ENCODE measurements around the gene CAMTA1. TPM values are rescaled to one million over a fixed set of nuclear protein-coding genes. Genes with fewer than 3 reads are reported as not detected.

CAMTA1 gene
- total and polyA plus RNA-seq, 4 donors = 78.7 to 438 (median 173) TPM

DNA sequence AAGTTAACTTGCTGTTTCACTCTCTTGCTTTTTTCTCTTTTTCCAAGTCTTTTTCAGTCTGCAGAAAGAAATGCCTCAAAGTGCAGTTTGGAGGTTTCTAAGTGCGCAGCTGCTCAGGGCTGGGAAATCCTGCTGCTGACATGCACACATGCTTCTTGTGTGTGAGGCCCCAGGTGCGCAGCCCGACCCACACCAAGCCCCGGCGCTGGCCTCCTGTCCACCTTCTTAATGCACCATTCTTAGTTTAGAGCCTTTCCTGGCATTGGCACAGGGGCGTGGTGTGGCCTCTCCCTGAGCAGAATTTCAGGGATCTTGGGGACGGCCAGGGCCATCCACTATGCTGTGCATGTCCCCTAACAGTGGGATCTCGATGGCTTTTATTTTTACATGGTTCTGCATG is 315.2 kb downstream of the CAMTA1 start:
- H3K36me3 ChIP-seq (ENCODE audit: control insufficient read depth in 1 of 2, insufficient read depth in 2 of 2, low read length in 1 of 2) = no peaks in the 10 kb centered on the region
- DNase-seq (no peak), ATAC-seq (ENCODE audit: low FRiP score) (no peak)
- no peaks in the 10 kb centered on the region for H3K9me3 ChIP-seq (ENCODE audit: control insufficient read depth, low read length)
- WGBS, 2 donors = 75 to 76% methylated on average over 8 of the region's 8 CpGs
- intact Hi-C loops (cut with DNase I) = no loop called here
- no peak overlapping the region for H3K4me3 ChIP-seq (ENCODE audit: low read length in 2 of 2)
- H3K27me3 ChIP-seq (ENCODE audit: control insufficient read depth in 1 of 2, insufficient read depth in 2 of 2, low read length in 1 of 2) = no peaks in the 10 kb centered on the region
- H3K27ac ChIP-seq (ENCODE audit: low read depth in 1 of 2, low read length in 2 of 2) = no peak overlapping the region
- no peaks in the 10 kb centered on the region for H3K4me1 ChIP-seq (ENCODE audit: control insufficient read depth in 1 of 2, insufficient read depth in 2 of 2, low read length in 2 of 2)

DNA sequence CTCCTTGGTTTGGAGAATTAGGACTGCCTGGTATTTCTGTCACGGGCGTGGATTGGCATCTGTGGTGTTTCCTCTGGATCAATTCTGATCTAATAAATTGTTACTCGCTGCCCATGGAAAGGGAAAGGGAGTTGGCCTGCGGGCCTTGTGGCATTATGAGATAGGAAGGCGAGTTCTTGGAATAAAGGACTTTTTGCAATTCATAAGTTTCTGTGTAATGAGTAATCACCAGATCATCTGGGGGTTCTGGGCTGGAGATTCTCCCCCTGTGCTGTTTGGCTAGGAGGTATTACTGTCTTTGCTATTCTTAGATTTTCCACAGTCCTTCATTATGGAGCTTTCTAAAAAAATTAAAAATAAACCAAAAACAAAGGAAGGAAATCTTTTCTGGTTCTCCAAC is 315.9 kb downstream of the CAMTA1 start:
- 63 to 74% methylated on average over 5 of the region's 5 CpGs for WGBS, 2 donors
- intact Hi-C loops (cut with DNase I) = no loop called here
- no peaks in the 10 kb centered on the region for H3K27me3 ChIP-seq (ENCODE audit: control insufficient read depth in 1 of 2, insufficient read depth in 2 of 2, low read length in 1 of 2)

DNA sequence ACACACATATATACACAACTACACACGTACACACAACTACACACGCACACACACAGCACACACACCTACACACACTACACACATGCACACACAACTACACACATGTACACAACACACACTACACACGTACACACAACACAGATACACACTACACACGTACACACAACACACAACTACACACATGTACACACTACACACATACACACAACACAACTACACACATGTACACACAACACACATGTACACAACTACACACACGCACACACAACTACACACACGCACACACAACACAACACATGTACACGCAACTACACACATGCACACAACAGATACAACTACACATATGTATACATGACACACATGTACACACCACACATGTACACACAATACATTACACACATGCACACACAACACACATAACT is 318.1 kb downstream of the CAMTA1 start:
- Histone ChIP-seq H3K27ac (ENCODE audit: low read depth in 1 of 2, low read length in 2 of 2) (no peak overlapping the region), H3K27me3 (ENCODE audit: control insufficient read depth in 1 of 2, insufficient read depth in 2 of 2, low read length in 1 of 2) (no peaks in the 10 kb centered on the region), H3K4me3 (ENCODE audit: low read length in 2 of 2) (no peak overlapping the region), H3K9me3 (ENCODE audit: control insufficient read depth, low read length) (no peaks in the 10 kb centered on the region), H3K4me1 (ENCODE audit: control insufficient read depth in 1 of 2, insufficient read depth in 2 of 2, low read length in 2 of 2) (no peaks in the 10 kb centered on the region), H3K36me3 (ENCODE audit: control insufficient read depth in 1 of 2, insufficient read depth in 2 of 2, low read length in 1 of 2) (no peaks in the 10 kb centered on the region)
- DNase-seq (no peak), ATAC-seq (ENCODE audit: low FRiP score) (no peak)
- 89 to 92% methylated on average over 7 of the region's 7 CpGs for WGBS, 2 donors
- intact Hi-C loops (cut with DNase I) = no loop called here

More for the DNA sequence above, 315.9 kb downstream of the CAMTA1 start:
- no peaks in the 10 kb centered on the region for H3K36me3 ChIP-seq (ENCODE audit: control insufficient read depth in 1 of 2, insufficient read depth in 2 of 2, low read length in 1 of 2)
- ATAC-seq (ENCODE audit: low FRiP score) (no peak), DNase-seq (no peak)
- no peaks in the 10 kb centered on the region for H3K9me3 ChIP-seq (ENCODE audit: control insufficient read depth, low read length)
- no peak overlapping the region for H3K27ac ChIP-seq (ENCODE audit: low read depth in 1 of 2, low read length in 2 of 2)
- no peaks in the 10 kb centered on the region for H3K4me1 ChIP-seq (ENCODE audit: control insufficient read depth in 1 of 2, insufficient read depth in 2 of 2, low read length in 2 of 2)
- no peak overlapping the region for H3K4me3 ChIP-seq (ENCODE audit: low read length in 2 of 2)

DNA sequence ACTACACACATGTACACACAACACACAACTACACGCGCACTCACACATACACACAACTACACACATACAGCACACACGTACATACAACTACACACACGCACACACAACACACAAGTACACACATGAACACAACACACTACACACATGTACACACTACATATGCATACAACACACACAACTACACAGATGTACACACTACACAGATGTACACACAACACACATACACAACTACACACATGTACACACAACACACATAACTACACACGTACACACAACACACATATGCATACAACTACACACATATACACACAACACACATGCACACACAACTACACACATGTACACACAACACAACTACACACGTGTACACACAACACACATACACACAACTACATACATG is 318.6 kb downstream of the CAMTA1 start:
- intact Hi-C loops (cut with DNase I) = no loop called here
- Histone ChIP-seq H3K36me3 (ENCODE audit: control insufficient read depth in 1 of 2, insufficient read depth in 2 of 2, low read length in 1 of 2) (no peaks in the 10 kb centered on the region), H3K27me3 (ENCODE audit: control insufficient read depth in 1 of 2, insufficient read depth in 2 of 2, low read length in 1 of 2) (no peaks in the 10 kb centered on the region), H3K27ac (ENCODE audit: low read depth in 1 of 2, low read length in 2 of 2) (no peak overlapping the region), H3K9me3 (ENCODE audit: control insufficient read depth, low read length) (peaks cover 1% of the 10 kb centered on the region), H3K4me1 (ENCODE audit: control insufficient read depth in 1 of 2, insufficient read depth in 2 of 2, low read length in 2 of 2) (no peaks in the 10 kb centered on the region), H3K4me3 (ENCODE audit: low read length in 2 of 2) (no peak overlapping the region)
- DNase-seq (no peak), ATAC-seq (ENCODE audit: low FRiP score) (no peak)
- 81 to 89% methylated on average over 6 of the region's 6 CpGs for WGBS, 2 donors

DNA sequence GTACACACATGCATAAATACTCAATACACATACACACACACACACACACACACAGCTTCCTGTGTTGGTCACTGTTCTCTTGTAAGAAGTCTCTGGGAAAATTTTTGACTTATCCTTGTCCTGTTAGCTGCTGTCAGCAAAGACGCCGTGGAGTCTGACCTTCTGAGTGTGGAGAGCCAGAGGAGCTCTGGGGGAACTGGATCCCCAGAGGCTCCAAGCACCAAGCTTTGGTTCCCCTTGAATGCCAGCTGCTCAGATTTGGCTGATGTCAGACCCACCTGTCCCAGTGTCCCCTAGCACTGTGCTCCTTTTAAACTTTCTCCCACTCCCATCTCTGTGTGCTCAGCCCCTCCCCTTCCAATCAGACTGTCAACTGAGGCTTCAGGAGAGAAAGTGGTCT is 319.1 kb downstream of the CAMTA1 start:
- no peaks in the 10 kb centered on the region for H3K4me1 ChIP-seq (ENCODE audit: control insufficient read depth in 1 of 2, insufficient read depth in 2 of 2, low read length in 2 of 2)
- intact Hi-C loops (cut with DNase I) = no loop called here
- no peak overlapping the region for H3K27ac ChIP-seq (ENCODE audit: low read depth in 1 of 2, low read length in 2 of 2)
- DNase-seq (no peak), ATAC-seq (ENCODE audit: low FRiP score) (no peak)
- no peak overlapping the region for H3K4me3 ChIP-seq (ENCODE audit: low read length in 2 of 2)
- peaks cover 2% of the 10 kb centered on the region for H3K9me3 ChIP-seq (ENCODE audit: control insufficient read depth, low read length)
- H3K27me3 ChIP-seq (ENCODE audit: control insufficient read depth in 1 of 2, insufficient read depth in 2 of 2, low read length in 1 of 2) = no peaks in the 10 kb centered on the region
- WGBS, 2 donors = 12 to 16% methylated on average over 2 of the region's 2 CpGs
- no peaks in the 10 kb centered on the region for H3K36me3 ChIP-seq (ENCODE audit: control insufficient read depth in 1 of 2, insufficient read depth in 2 of 2, low read length in 1 of 2)

DNA sequence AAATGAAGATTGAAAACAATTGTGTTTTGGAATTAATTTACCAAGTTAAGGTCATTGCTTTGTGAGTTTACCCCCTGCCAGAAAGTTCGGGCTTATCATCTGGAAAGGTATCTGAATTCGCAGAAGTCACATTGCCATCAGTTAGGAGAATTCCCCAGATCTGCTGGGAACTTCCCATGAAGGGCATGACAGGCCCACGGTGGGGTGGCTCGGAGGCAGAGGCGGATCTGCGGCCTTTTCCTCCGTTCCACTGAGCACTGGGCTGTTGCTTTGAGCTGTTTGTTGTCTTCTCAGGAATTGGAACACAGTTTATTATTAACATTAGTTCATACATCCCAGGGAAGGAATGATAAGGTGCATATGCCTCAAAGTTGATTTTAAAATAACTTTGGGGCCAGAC is 320.0 kb downstream of the CAMTA1 start:
- no peaks in the 10 kb centered on the region for H3K4me1 ChIP-seq (ENCODE audit: control insufficient read depth in 1 of 2, insufficient read depth in 2 of 2, low read length in 2 of 2)
- H3K9me3 ChIP-seq (ENCODE audit: control insufficient read depth, low read length) = peaks cover 2% of the 10 kb centered on the region
- H3K4me3 ChIP-seq (ENCODE audit: low read length in 2 of 2) = no peak overlapping the region
- intact Hi-C loops (cut with DNase I) = no loop called here
- no peak for DNase-seq
- no peaks in the 10 kb centered on the region for H3K27me3 ChIP-seq (ENCODE audit: control insufficient read depth in 1 of 2, insufficient read depth in 2 of 2, low read length in 1 of 2)
- no peaks in the 10 kb centered on the region for H3K36me3 ChIP-seq (ENCODE audit: control insufficient read depth in 1 of 2, insufficient read depth in 2 of 2, low read length in 1 of 2)
- 65 to 74% methylated on average over 7 of the region's 7 CpGs for WGBS, 2 donors
- no peak for ATAC-seq (ENCODE audit: low FRiP score)
- no peak overlapping the region for H3K27ac ChIP-seq (ENCODE audit: low read depth in 1 of 2, low read length in 2 of 2)

DNA sequence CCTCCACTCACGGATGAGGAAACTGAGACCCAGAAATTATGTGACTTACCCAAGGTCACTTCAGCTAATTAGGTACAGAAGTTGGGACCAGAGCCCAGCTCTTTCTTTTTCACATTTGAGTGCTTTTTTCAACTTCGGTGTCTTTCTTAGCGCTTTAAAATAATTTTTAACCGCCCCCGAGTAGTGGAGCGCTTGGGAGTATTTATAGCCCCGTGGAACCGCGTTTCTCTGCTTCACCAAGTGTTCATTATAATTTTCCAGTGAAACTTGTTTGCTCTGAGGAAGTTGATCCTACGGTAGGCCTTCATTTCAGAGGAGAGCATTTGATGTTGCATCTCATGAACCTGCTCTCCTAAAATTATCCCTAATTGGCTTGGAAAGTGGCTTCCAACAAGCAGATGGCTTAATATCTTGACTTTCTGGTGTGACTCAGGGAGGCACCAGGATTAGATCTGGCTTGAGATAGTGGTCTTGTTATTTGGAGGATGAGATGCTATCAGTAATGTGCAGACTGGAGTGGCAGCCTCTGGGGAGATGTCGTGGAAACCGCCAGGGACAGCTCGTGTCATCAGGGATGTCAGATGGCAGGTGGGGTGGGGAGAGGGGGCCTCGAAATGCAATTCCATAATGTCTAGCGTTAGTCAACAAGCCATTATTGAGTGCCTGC is 321.3 kb downstream of the CAMTA1 start:
- no peak for ATAC-seq (ENCODE audit: low FRiP score)
- intact Hi-C loops (cut with DNase I) = no loop called here

DNA sequence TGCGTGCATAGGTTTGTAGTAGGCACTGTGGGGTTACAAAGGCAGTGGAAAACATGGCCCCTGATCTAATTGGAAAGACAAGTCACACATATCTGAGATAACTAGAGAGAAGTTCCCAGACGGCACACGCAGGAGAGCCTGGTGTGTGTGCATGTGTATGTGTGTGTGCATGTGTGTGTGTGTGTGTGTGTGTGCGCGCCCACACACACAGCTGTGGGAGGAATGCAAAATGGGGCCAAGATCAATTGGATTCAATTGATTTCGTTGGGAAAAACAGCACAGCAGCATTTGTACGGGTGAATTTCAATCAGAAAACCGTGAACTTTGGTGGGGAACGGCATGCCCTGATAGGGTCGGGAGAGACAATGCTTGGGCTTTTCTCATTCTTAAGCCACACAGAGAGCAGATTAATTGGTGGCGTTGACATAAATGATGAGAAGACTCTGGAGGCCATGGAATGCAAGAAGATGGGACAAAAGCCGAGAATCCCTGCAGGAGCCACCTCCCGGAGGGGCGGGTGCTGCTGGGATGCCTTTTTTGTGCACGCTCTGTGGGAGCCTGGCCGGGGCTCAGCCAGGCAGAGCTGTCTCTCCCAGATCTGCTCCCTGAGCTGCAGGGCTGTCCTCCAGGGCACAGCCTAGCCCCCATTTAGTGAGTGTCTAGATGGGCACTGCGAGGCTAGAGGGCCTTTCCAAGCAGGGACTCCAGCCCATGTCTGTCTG is 322.0 kb downstream of the CAMTA1 start:
- H3K36me3 ChIP-seq (ENCODE audit: control insufficient read depth in 1 of 2, insufficient read depth in 2 of 2, low read length in 1 of 2) = no peaks in the 10 kb centered on the region
- H3K9me3 ChIP-seq (ENCODE audit: control insufficient read depth, low read length) = peaks cover 2% of the 10 kb centered on the region
- H3K27ac ChIP-seq (ENCODE audit: low read depth in 1 of 2, low read length in 2 of 2) = no peak overlapping the region
- H3K27me3 ChIP-seq (ENCODE audit: control insufficient read depth in 1 of 2, insufficient read depth in 2 of 2, low read length in 1 of 2) = no peaks in the 10 kb centered on the region
- no peaks in the 10 kb centered on the region for H3K4me1 ChIP-seq (ENCODE audit: control insufficient read depth in 1 of 2, insufficient read depth in 2 of 2, low read length in 2 of 2)
- intact Hi-C loops (cut with DNase I) = no loop called here
- H3K4me3 ChIP-seq (ENCODE audit: low read length in 2 of 2) = no peak overlapping the region
- no peak for DNase-seq
- WGBS, 2 donors = 56 to 59% methylated on average over 17 of the region's 17 CpGs
- no peak for ATAC-seq (ENCODE audit: low FRiP score)

More for the DNA sequence above, 321.3 kb downstream of the CAMTA1 start:
- 66 to 73% methylated on average over 15 of the region's 15 CpGs for WGBS, 2 donors
- Histone ChIP-seq H3K4me1 (ENCODE audit: control insufficient read depth in 1 of 2, insufficient read depth in 2 of 2, low read length in 2 of 2) (no peaks in the 10 kb centered on the region), H3K27ac (ENCODE audit: low read depth in 1 of 2, low read length in 2 of 2) (no peak overlapping the region), H3K27me3 (ENCODE audit: control insufficient read depth in 1 of 2, insufficient read depth in 2 of 2, low read length in 1 of 2) (no peaks in the 10 kb centered on the region), H3K36me3 (ENCODE audit: control insufficient read depth in 1 of 2, insufficient read depth in 2 of 2, low read length in 1 of 2) (no peaks in the 10 kb centered on the region), H3K4me3 (ENCODE audit: low read length in 2 of 2) (no peak overlapping the region), H3K9me3 (ENCODE audit: control insufficient read depth, low read length) (peaks cover 2% of the 10 kb centered on the region)
- DNase-seq = no peak

DNA sequence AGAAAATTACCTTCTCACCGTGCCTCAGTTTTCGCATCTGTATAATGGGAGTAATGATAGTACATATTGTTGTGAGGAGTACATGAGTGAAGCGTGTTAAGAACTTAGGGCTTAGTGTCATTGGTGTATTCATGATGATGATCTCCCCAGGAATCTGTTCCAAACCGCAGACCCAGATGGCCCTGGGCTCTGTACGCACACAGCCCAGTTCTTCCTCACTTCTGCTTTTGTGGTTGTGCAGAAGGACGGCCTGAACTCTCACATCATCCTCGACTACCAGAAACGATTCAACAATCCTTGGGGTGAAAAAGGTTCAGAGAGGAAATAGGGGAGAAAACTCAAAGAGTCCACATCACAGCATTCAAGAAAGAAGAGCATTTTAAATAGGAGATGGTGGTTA is 323.0 kb downstream of the CAMTA1 start:
- H3K27ac ChIP-seq (ENCODE audit: low read depth in 1 of 2, low read length in 2 of 2) = no peak overlapping the region
- no peak for DNase-seq
- ATAC-seq (ENCODE audit: low FRiP score) = no peak
- no peaks in the 10 kb centered on the region for H3K36me3 ChIP-seq (ENCODE audit: control insufficient read depth in 1 of 2, insufficient read depth in 2 of 2, low read length in 1 of 2)
- H3K27me3 ChIP-seq (ENCODE audit: control insufficient read depth in 1 of 2, insufficient read depth in 2 of 2, low read length in 1 of 2) = no peaks in the 10 kb centered on the region
- peaks cover 2% of the 10 kb centered on the region for H3K9me3 ChIP-seq (ENCODE audit: control insufficient read depth, low read length)
- intact Hi-C loops (cut with DNase I) = no loop called here
- no peak overlapping the region for H3K4me3 ChIP-seq (ENCODE audit: low read length in 2 of 2)
- H3K4me1 ChIP-seq (ENCODE audit: control insufficient read depth in 1 of 2, insufficient read depth in 2 of 2, low read length in 2 of 2) = no peaks in the 10 kb centered on the region
- WGBS, 2 donors = 89 to 91% methylated on average over 8 of the region's 8 CpGs
